Measurements from ENCODE around the gene COMMD1. TPM values are rescaled to one million over a fixed set of nuclear protein-coding genes. Genes with fewer than 3 reads are reported as not detected.
"Not testable (repeated sequence)": the region's sequence is repeated elsewhere in the genome, so short reads cannot be mapped to it uniquely, and the experiment has no call there.

COMMD1 gene
- total and polyA plus RNA-seq, 5 donors = 45.3 to 92.4 (median 56.8) TPM

GRCh38 chr2:62030902-62031301 is 125.4 kb downstream of the COMMD1 start:
- ATAC-seq = no peak
- H3K9me3 ChIP-seq (ENCODE audit: control insufficient read depth, low read length) = no peaks in the 10 kb centered on the region
- H3K27me3 ChIP-seq (ENCODE audit: control insufficient read depth, insufficient read depth) = no peaks in the 10 kb centered on the region
- H3K27ac ChIP-seq (ENCODE audit: low read length) = no peak overlapping the region
- intact Hi-C loops (cut with DNase I) = no loop called here
- H3K4me1 ChIP-seq (ENCODE audit: control insufficient read depth, insufficient read depth, low read length) = no peaks in the 10 kb centered on the region
- DNase-seq = no peak
- no peak overlapping the region for H3K4me3 ChIP-seq (ENCODE audit: low read length)

GRCh38 chr2:62032096-62032495 is 126.6 kb downstream of the COMMD1 start:
- no peak for ATAC-seq

GRCh38 chr2:62034715-62035114 is 129.2 kb downstream of the COMMD1 start:
- H3K9me3 ChIP-seq (ENCODE audit: control insufficient read depth, low read length) = no peaks in the 10 kb centered on the region
- no peak overlapping the region for H3K27ac ChIP-seq (ENCODE audit: low read length)
- ATAC-seq (no peak), DNase-seq (no peak)
- H3K4me1 ChIP-seq (ENCODE audit: control insufficient read depth, insufficient read depth, low read length) = no peaks in the 10 kb centered on the region
- intact Hi-C loops (cut with DNase I) = no loop called here
- H3K4me3 ChIP-seq (ENCODE audit: low read length) = no peak overlapping the region
- no peaks in the 10 kb centered on the region for H3K27me3 ChIP-seq (ENCODE audit: control insufficient read depth, insufficient read depth)

More at GRCh38 chr2:62032096-62032495, 126.6 kb downstream of the COMMD1 start:
- Histone ChIP-seq H3K9me3 (ENCODE audit: control insufficient read depth, low read length) (no peaks in the 10 kb centered on the region), H3K27ac (ENCODE audit: low read length) (no peak overlapping the region), H3K4me1 (ENCODE audit: control insufficient read depth, insufficient read depth, low read length) (no peaks in the 10 kb centered on the region), H3K4me3 (ENCODE audit: low read length) (no peak overlapping the region), H3K27me3 (ENCODE audit: control insufficient read depth, insufficient read depth) (no peaks in the 10 kb centered on the region)
- no peak for DNase-seq
- intact Hi-C loops (cut with DNase I) = no loop called here
- 97% methylated on average over 5 of the region's 5 CpGs for WGBS

- 100% methylated on average over 1 of the region's 1 CpG for WGBS
- Histone ChIP-seq H3K4me1 (ENCODE audit: control insufficient read depth, insufficient read depth, low read length) (no peaks in the 10 kb centered on the region), H3K9me3 (ENCODE audit: control insufficient read depth, low read length) (no peaks in the 10 kb centered on the region), H3K4me3 (ENCODE audit: low read length) (no peak overlapping the region), H3K27me3 (ENCODE audit: control insufficient read depth, insufficient read depth) (no peaks in the 10 kb centered on the region), H3K27ac (ENCODE audit: low read length) (no peak overlapping the region)
- ATAC-seq = no peak
- intact Hi-C loops (cut with DNase I) = no loop called here
- DNase-seq = no peak
These were observed 130.8 kb downstream of the COMMD1 start for GRCh38 chr2:62036229-62036628.

- Histone ChIP-seq H3K9me3 (ENCODE audit: control insufficient read depth, low read length) (no peaks in the 10 kb centered on the region), H3K27me3 (ENCODE audit: control insufficient read depth, insufficient read depth) (no peaks in the 10 kb centered on the region), H3K27ac (ENCODE audit: low read length) (no peak overlapping the region), H3K4me3 (ENCODE audit: low read length) (no peak overlapping the region), H3K4me1 (ENCODE audit: control insufficient read depth, insufficient read depth, low read length) (no peaks in the 10 kb centered on the region)
- intact Hi-C loops (cut with DNase I) = no loop called here
- ATAC-seq = no peak
- WGBS = 93% methylated on average over 2 of the region's 2 CpGs
- no peak for DNase-seq
These were observed 131.3 kb downstream of the COMMD1 start for GRCh38 chr2:62036761-62037250.

- Histone ChIP-seq H3K4me3 (ENCODE audit: low read length) (no peak overlapping the region), H3K4me1 (ENCODE audit: control insufficient read depth, insufficient read depth, low read length) (no peaks in the 10 kb centered on the region), H3K27me3 (ENCODE audit: control insufficient read depth, insufficient read depth) (no peaks in the 10 kb centered on the region), H3K27ac (ENCODE audit: low read length) (no peak overlapping the region), H3K9me3 (ENCODE audit: control insufficient read depth, low read length) (no peaks in the 10 kb centered on the region)
- 81% methylated on average over 3 of the region's 3 CpGs for WGBS
- ATAC-seq = peak in 1 of 2 donors; percentile 36
- DNase-seq = no peak
- intact Hi-C loops (cut with DNase I) = no loop called here
These were observed 133.7 kb downstream of the COMMD1 start for GRCh38 chr2:62038975-62039771.

GRCh38 chr2:62040926-62041325 is 135.5 kb downstream of the COMMD1 start:
- 89% methylated on average over 3 of the region's 3 CpGs for WGBS
- Histone ChIP-seq H3K4me1 (ENCODE audit: control insufficient read depth, insufficient read depth, low read length) (no peaks in the 10 kb centered on the region), H3K9me3 (ENCODE audit: control insufficient read depth, low read length) (peaks cover 3% of the 10 kb centered on the region), H3K4me3 (ENCODE audit: low read length) (no peak overlapping the region), H3K27me3 (ENCODE audit: control insufficient read depth, insufficient read depth) (no peaks in the 10 kb centered on the region), H3K27ac (ENCODE audit: low read length) (no peak overlapping the region)
- DNase-seq = no peak
- no peak for ATAC-seq
- intact Hi-C loops (cut with DNase I) = no loop called here

- intact Hi-C loops (cut with DNase I); H3K27ac ChIP-seq (ENCODE audit: low read length); DNase-seq; H3K4me3 ChIP-seq (ENCODE audit: low read length); H3K4me1 ChIP-seq (ENCODE audit: control insufficient read depth, insufficient read depth, low read length); ATAC-seq; H3K9me3 ChIP-seq (ENCODE audit: control insufficient read depth, low read length); H3K27me3 ChIP-seq (ENCODE audit: control insufficient read depth, insufficient read depth): not testable (repeated sequence)
- 94% methylated on average over 16 of the region's 16 CpGs for WGBS
These were observed 136.4 kb downstream of the COMMD1 start for GRCh38 chr2:62041701-62042385.

GRCh38 chr2:62042400-62042799 is 136.9 kb downstream of the COMMD1 start:
- Histone ChIP-seq H3K27ac (ENCODE audit: low read length) (no peak overlapping the region), H3K4me3 (ENCODE audit: low read length) (no peak overlapping the region), H3K4me1 (ENCODE audit: control insufficient read depth, insufficient read depth, low read length) (no peaks in the 10 kb centered on the region), H3K9me3 (ENCODE audit: control insufficient read depth, low read length) (peaks cover 3% of the 10 kb centered on the region), H3K27me3 (ENCODE audit: control insufficient read depth, insufficient read depth) (no peaks in the 10 kb centered on the region)
- DNase-seq (peak in 1 of 3 donors; percentile 27), ATAC-seq (no peak)
- intact Hi-C loops (cut with DNase I) = no loop called here
- 96% methylated on average over 30 of the region's 30 CpGs for WGBS

- no peaks in the 10 kb centered on the region for H3K27me3 ChIP-seq (ENCODE audit: control insufficient read depth, insufficient read depth)
- no peaks in the 10 kb centered on the region for H3K4me1 ChIP-seq (ENCODE audit: control insufficient read depth, insufficient read depth, low read length)
- DNase-seq = no peak
- 88% methylated on average over 2 of the region's 2 CpGs for WGBS
- no peak overlapping the region for H3K27ac ChIP-seq (ENCODE audit: low read length)
- intact Hi-C loops (cut with DNase I) = no loop called here
- peaks cover 3% of the 10 kb centered on the region for H3K9me3 ChIP-seq (ENCODE audit: control insufficient read depth, low read length)
- H3K4me3 ChIP-seq (ENCODE audit: low read length) = no peak overlapping the region
- ATAC-seq = no peak
These were observed 137.5 kb downstream of the COMMD1 start for GRCh38 chr2:62042944-62043343.

- Histone ChIP-seq H3K27ac (ENCODE audit: low read length) (no peak overlapping the region), H3K27me3 (ENCODE audit: control insufficient read depth, insufficient read depth) (no peaks in the 10 kb centered on the region), H3K9me3 (ENCODE audit: control insufficient read depth, low read length) (peaks cover 3% of the 10 kb centered on the region), H3K4me1 (ENCODE audit: control insufficient read depth, insufficient read depth, low read length) (no peaks in the 10 kb centered on the region), H3K4me3 (ENCODE audit: low read length) (no peak overlapping the region)
- 93% methylated on average over 3 of the region's 3 CpGs for WGBS
- DNase-seq (no peak), ATAC-seq (no peak)
- intact Hi-C loops (cut with DNase I) = no loop called here
These were observed 139.6 kb downstream of the COMMD1 start for GRCh38 chr2:62045017-62045543.

All from right cardiac atrium (tissue), 5 donors.